CD4-positive, CD25-positive, alpha-beta regulatory T cell (primary cell): ENCODE results near the gene SRPK2. TPM values are rescaled to one million over a fixed set of nuclear protein-coding genes. Genes with fewer than 3 reads are reported as not detected.

ENCODE experiments used
- ATAC-seq, 2 donors: fragments of 150-1000 bp; cut with Tn5 transposase; one replicate each; pipeline ENCODE4 v1.10.0; 2021; ENCODE audit warnings: low read depth in 2 of 2, moderate number of reproducible peaks in 2 of 2, moderate library complexity in 1 of 2
- DNase-seq, 3 donors: peaks; one replicate each; pipeline versions ENCODE4 v3.0.0 to v3.0.0-alpha.2; 2012 to 2022; ENCODE audit warnings: mixed read lengths in 1 of 3
- H3K27ac ChIP-seq: one replicate; pipeline ENCODE4 v1.7.0; 2013; ENCODE audit warnings: mild to moderate bottlenecking, low read length; ENCODE audit not compliant: insufficient read depth, poor library complexity, severe bottlenecking
- H3K27me3 ChIP-seq: one replicate; pipeline ENCODE4 v1.7.0; 2013; ENCODE audit warnings: low read length; ENCODE audit not compliant: control insufficient read depth, insufficient read depth
- H3K36me3 ChIP-seq: one replicate; pipeline ENCODE4 v1.7.0; 2013; ENCODE audit warnings: mild to moderate bottlenecking, low read length, moderate library complexity; ENCODE audit not compliant: control insufficient read depth, insufficient read depth
- H3K4me1 ChIP-seq: 2 replicates; pipeline ENCODE4 v1.7.0; 2013; ENCODE audit warnings: mild to moderate bottlenecking, low read length; ENCODE audit not compliant: insufficient read depth, control insufficient read depth, poor library complexity, severe bottlenecking
- H3K4me3 ChIP-seq: one replicate; pipeline ENCODE4 v1.7.0; 2013; ENCODE audit warnings: low read depth, mild to moderate bottlenecking, low read length, moderate library complexity
- H3K9me3 ChIP-seq, 2 experiments: 1 replicate in 1 of 2; 2 replicates in 1 of 2; pipeline ENCODE4 v1.7.0; 2013; ENCODE audit warnings: low read length in 2 of 2, mild to moderate bottlenecking in 1 of 2, moderate library complexity in 1 of 2; ENCODE audit not compliant: control insufficient read depth in 2 of 2
- H3K27ac Mint-ChIP-seq, 3 donors: one replicate each; pipeline ENCODE4 v1.8.0; 2020 to 2022; ENCODE audit warnings: mild to moderate bottlenecking in 3 of 3, mixed read lengths in 3 of 3, moderate library complexity in 2 of 3
- H3K27me3 Mint-ChIP-seq: one replicate; pipeline ENCODE4 v1.8.0; 2022; ENCODE audit warnings: mild to moderate bottlenecking, mixed read lengths
- H3K36me3 Mint-ChIP-seq: one replicate; pipeline ENCODE4 v1.8.0; 2020; ENCODE audit warnings: mixed read lengths
- H3K4me1 Mint-ChIP-seq, 4 donors: one replicate each; pipeline ENCODE4 v1.8.0; 2020 to 2022; ENCODE audit warnings: mixed read lengths in 4 of 4, mild to moderate bottlenecking in 1 of 4
- H3K4me3 Mint-ChIP-seq, 4 donors: one replicate each; pipeline ENCODE4 v1.8.0; 2020 to 2022; ENCODE audit warnings: mild to moderate bottlenecking in 4 of 4, mixed read lengths in 4 of 4, moderate library complexity in 3 of 4
- H3K9me3 Mint-ChIP-seq, 7 donors: one replicate each; pipeline ENCODE4 v1.8.0; 2020 to 2022; ENCODE audit warnings: mixed read lengths in 7 of 7, mild to moderate bottlenecking in 3 of 7, moderate library complexity in 2 of 7
- polyA plus RNA-seq, 4 donors: library from polyadenylated mRNA; unstranded; fragments of 300-500 nt; fragmentation: Illumina TruSeq; gene quantifications; one replicate each; pipeline ENCODE4 v1.2.3, GENCODE V29; 2021
- total RNA-seq: library from RNA; stranded (reverse); gene quantifications from one replicate; pipeline ENCODE4 v1.2.3, GENCODE V29; 2022

SRPK2 gene
- total and polyA plus RNA-seq, 5 donors from 2014 or later = 50.3 to 77.2 (median 62.6) TPM

DNA sequence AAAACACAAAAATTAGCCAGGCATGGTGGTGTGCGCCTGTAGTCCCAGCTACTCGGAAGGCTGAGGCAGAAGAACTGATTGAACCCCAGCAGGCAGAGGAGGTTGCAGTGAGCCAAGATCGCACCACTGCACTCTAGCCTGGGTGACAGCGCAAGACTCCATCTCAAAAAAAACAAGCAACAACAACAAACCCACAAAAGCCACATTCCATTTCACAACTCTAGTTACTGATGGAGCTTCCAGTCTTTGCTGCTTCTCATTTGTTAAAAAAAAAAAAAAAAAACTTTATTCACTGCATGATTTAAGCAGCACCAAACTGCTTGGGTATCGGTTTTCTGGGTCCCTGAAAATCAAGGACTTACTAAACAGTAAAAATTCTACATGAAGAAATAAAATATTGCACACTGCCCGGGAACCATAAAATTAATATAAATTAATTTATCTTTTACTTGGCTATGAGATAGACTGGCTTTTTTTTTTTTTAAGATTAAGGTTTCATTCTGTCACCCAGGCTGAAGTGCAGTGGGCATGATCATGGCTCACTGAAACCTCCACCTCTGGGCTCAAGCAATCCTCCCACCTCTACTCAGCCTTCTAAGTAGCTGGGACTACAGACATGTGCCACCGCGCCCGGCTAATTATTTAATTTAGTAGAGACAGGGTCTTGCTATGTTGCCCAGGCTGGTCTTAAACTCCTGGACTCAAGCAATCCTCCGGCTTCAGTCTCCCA, 42.0 kb downstream of the SRPK2 start:
- H3K27me3 ChIP-seq = no peaks in the 10 kb centered on the region
- peaks cover 58% of the 10 kb centered on the region for H3K4me1 ChIP-seq
- H3K27ac ChIP-seq = no peak overlapping the region
- H3K9me3 ChIP-seq = no peaks in the 10 kb centered on the region
- H3K36me3 Mint-ChIP-seq = no peaks in the 10 kb centered on the region
- no peaks in the 10 kb centered on the region for H3K27me3 Mint-ChIP-seq
- peak overlapping the region in 3 of 4 donors; percentile 46 to 84 (median 65) for H3K4me3 Mint-ChIP-seq
- H3K9me3 Mint-ChIP-seq = no peaks in the 10 kb centered on the region
- peak overlapping the region; percentile 69 to 87 (median 71) for H3K27ac Mint-ChIP-seq
- peaks cover 29 to 80% (median 43%) of the 10 kb centered on the region in 4 donors for H3K4me1 Mint-ChIP-seq
- H3K4me3 ChIP-seq = no peak overlapping the region
- no peak for DNase-seq
- H3K36me3 ChIP-seq = no peaks in the 10 kb centered on the region
- ATAC-seq = no peak

DNA sequence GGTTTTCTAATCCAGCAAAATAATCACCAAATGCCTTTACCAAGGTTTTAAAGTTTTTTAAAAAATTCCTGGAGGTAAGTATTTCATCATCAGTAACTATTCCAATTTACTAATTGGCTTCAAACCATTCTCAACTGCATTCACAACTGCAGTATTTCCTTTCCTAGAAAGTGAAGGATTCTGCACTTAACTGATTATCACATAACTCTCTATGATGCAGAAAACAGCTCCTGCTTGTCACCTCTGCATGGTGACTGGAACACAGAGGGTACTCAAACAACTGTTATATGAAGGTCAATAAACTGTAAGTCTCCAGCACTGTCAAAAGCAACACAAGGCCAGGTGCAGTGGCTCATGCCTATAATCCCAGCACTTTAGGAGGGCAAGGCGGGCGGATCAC, 42.6 kb downstream of the SRPK2 start:
- no peaks in the 10 kb centered on the region for H3K36me3 ChIP-seq
- peak overlapping the region; percentile 41 for H3K4me3 ChIP-seq
- H3K4me1 ChIP-seq = peaks cover 52% of the 10 kb centered on the region
- no peak for ATAC-seq
- Mint-ChIP-seq H3K27me3 (no peaks in the 10 kb centered on the region), H3K9me3 (no peaks in the 10 kb centered on the region), H3K36me3 (no peaks in the 10 kb centered on the region), H3K27ac (peak overlapping the region; percentile 69 to 87 (median 71)), H3K4me3 (peak overlapping the region; percentile 46 to 84 (median 72)), H3K4me1 (peaks cover 29 to 77% (median 43%) of the 10 kb centered on the region in 4 donors)
- H3K9me3 ChIP-seq = no peaks in the 10 kb centered on the region
- H3K27me3 ChIP-seq = no peaks in the 10 kb centered on the region
- no peak overlapping the region for H3K27ac ChIP-seq
- DNase-seq = no peak

DNA sequence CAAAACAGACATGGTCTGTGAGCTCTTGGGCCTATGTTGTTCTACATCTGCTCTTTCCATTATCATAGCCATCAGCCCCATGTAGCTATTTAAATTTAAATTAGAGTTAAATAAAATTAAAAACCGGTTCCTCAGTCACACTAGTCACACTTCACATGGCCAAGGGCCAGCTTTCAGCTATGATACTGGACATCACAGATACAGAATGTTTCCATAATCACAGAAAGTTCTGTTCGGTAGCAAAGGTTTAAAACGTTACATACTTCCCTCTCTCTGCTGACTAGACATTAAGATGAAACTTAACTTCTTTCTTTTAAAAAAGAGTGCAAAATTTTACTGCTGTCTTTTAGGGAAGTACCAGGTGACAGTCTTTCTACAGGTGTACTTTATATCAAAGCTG, 43.0 kb downstream of the SRPK2 start:
- ATAC-seq (no peak), DNase-seq (no peak)
- H3K4me3 ChIP-seq = peak overlapping the region; percentile 41
- no peaks in the 10 kb centered on the region for H3K36me3 Mint-ChIP-seq
- no peaks in the 10 kb centered on the region for H3K27me3 ChIP-seq
- H3K27ac Mint-ChIP-seq = peak overlapping the region in 2 of 3 donors; percentile 71 to 87
- H3K4me1 Mint-ChIP-seq = peaks cover 29 to 77% (median 42%) of the 10 kb centered on the region in 4 donors
- H3K36me3 ChIP-seq = no peaks in the 10 kb centered on the region
- H3K9me3 ChIP-seq = no peaks in the 10 kb centered on the region
- no peaks in the 10 kb centered on the region for H3K9me3 Mint-ChIP-seq
- no peak overlapping the region for H3K27ac ChIP-seq
- peak overlapping the region; percentile 36 to 84 (median 72) for H3K4me3 Mint-ChIP-seq
- H3K4me1 ChIP-seq = peaks cover 48% of the 10 kb centered on the region
- H3K27me3 Mint-ChIP-seq = no peaks in the 10 kb centered on the region

DNA sequence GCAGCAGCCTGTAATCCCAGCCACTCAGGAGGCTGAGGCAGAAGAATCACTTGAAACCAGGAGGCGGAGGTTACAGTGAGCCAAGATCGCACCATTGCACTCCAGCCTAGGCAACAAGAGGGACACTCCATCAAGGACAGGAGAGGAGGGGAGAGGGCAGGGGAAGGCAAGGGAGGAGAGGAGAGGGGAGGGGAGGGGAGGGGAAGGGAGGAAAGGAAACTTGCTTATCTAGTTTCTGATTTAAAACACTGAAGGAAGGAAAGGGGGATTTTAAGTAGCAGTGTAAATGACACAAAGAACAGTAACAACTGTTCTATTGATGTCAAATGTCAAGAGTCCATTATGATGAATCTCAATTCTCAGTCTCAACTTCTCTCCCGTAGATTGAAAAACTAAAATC, 43.7 kb downstream of the SRPK2 start:
- Histone ChIP-seq H3K27ac (no peak overlapping the region), H3K36me3 (no peaks in the 10 kb centered on the region), H3K4me1 (peaks cover 40% of the 10 kb centered on the region), H3K9me3 (no peaks in the 10 kb centered on the region), H3K27me3 (no peaks in the 10 kb centered on the region), H3K4me3 (peak overlapping the region; percentile 41)
- H3K4me1 Mint-ChIP-seq = peaks cover 30 to 77% (median 42%) of the 10 kb centered on the region in 4 donors
- ATAC-seq (no peak), DNase-seq (no peak)
- no peaks in the 10 kb centered on the region for H3K9me3 Mint-ChIP-seq
- peak overlapping the region in 3 of 4 donors; percentile 24 to 73 (median 31) for H3K4me3 Mint-ChIP-seq
- H3K27ac Mint-ChIP-seq = peak overlapping the region in 1 of 3 donors; percentile 11
- H3K27me3 Mint-ChIP-seq = no peaks in the 10 kb centered on the region
- no peaks in the 10 kb centered on the region for H3K36me3 Mint-ChIP-seq

DNA sequence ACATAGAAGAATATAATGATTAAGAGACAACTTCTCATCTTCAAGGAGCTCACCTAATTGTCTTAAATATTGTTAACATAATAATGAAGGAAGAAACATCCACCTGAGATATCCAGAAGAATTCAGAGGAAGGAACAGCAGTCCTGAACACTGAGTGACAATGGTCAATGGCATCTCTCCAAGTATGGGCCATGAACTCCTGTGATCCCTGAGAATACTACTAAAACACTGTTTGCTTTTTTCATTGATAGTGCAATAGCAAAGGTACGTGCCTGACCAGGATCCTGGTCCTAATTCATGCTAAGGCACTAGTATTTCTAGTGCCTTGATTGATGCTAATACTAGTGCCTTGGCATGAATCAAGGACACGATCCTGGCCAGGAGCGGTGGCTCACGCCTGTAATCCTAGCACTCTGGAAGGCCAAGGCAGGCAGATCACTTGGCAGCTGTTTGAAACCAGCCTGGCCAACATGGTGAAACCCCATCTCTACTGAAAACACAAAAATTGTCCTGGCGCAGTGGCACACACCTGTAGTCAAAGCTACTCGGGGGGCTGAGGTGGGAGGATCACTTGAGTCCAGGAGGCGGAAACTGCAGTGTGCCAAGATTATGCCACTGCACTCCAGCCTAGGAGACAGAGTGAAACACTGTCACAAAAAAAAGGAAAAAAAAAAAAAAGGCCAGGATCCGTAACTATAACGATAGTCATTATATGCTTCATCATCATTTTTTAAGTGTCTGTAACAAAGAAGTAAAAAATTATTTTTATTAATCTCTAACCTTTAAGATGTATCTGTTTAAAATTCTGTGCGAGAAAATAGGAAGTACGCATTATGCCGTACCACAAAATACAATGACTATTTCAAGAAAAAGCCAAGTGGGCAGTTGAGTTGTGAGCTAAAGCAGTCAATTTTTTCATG, 49.1 kb downstream of the SRPK2 start:
- Histone ChIP-seq H3K9me3 (no peaks in the 10 kb centered on the region), H3K4me1 (peaks cover 14% of the 10 kb centered on the region), H3K27me3 (no peaks in the 10 kb centered on the region), H3K27ac (no peak overlapping the region), H3K4me3 (no peak overlapping the region), H3K36me3 (no peaks in the 10 kb centered on the region)
- peak overlapping the region in 1 of 4 donors; percentile 38 for H3K4me3 Mint-ChIP-seq
- peaks cover 25 to 49% (median 36%) of the 10 kb centered on the region in 4 donors for H3K4me1 Mint-ChIP-seq
- H3K27ac Mint-ChIP-seq = peak overlapping the region; percentile 17 to 77 (median 43)
- H3K36me3 Mint-ChIP-seq = no peaks in the 10 kb centered on the region
- ATAC-seq (no peak), DNase-seq (no peak)
- H3K9me3 Mint-ChIP-seq = no peaks in the 10 kb centered on the region
- no peaks in the 10 kb centered on the region for H3K27me3 Mint-ChIP-seq

DNA sequence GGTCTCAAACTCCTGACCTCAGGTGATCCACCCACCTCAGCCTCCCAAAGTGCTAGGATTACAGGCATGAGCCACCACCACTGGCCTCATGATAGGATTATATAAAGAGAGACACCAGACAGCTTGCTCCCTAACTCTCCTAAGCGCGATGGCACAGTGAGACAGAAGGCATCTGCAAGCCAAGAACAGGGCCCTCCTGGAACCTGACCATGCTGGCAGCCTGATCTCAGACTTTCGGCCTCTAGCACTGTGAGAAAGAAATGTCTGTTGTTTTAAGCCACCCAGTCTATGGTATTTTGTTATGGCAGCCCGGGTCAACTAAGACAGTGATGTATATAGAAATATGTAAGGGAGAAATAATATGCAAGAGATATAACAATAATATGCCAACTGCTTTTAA, 51.2 kb downstream of the SRPK2 start:
- peaks cover 1% of the 10 kb centered on the region for H3K4me1 ChIP-seq
- Mint-ChIP-seq H3K27ac (peak overlapping the region in 1 of 3 donors; percentile 9), H3K27me3 (no peaks in the 10 kb centered on the region), H3K36me3 (no peaks in the 10 kb centered on the region), H3K4me1 (peaks cover 22 to 32% (median 27%) of the 10 kb centered on the region in 4 donors), H3K9me3 (no peaks in the 10 kb centered on the region), H3K4me3 (no peak overlapping the region)
- no peaks in the 10 kb centered on the region for H3K27me3 ChIP-seq
- no peak overlapping the region for H3K27ac ChIP-seq
- H3K4me3 ChIP-seq = no peak overlapping the region
- DNase-seq (no peak), ATAC-seq (no peak)
- no peaks in the 10 kb centered on the region for H3K36me3 ChIP-seq
- H3K9me3 ChIP-seq = no peaks in the 10 kb centered on the region

DNA sequence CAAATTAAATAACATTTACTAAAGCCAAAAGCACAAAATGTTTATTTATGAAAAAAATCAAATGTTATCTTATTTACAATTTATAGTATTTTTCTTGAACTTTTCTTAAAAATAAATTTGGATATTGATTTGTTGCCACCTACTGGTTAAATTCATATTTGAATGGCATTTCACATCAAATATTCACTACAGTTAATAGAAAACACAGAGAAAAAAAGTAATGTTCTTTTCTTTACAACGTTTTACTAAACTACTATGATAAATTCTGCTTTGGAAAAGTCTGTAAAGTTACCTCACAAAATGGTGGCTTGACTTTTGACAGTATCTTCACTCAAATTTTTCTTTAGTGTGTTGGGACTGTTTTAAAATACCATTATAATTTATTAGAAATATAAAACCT, 52.7 kb downstream of the SRPK2 start:
- H3K27me3 ChIP-seq = no peaks in the 10 kb centered on the region
- no peaks in the 10 kb centered on the region for H3K27me3 Mint-ChIP-seq
- no peak for ATAC-seq
- H3K4me3 ChIP-seq = no peak overlapping the region
- H3K27ac Mint-ChIP-seq = no peak overlapping the region
- H3K27ac ChIP-seq = no peak overlapping the region
- H3K4me1 Mint-ChIP-seq = peaks cover 28 to 42% (median 35%) of the 10 kb centered on the region in 4 donors
- no peaks in the 10 kb centered on the region for H3K4me1 ChIP-seq
- H3K9me3 Mint-ChIP-seq = no peaks in the 10 kb centered on the region
- no peaks in the 10 kb centered on the region for H3K36me3 ChIP-seq
- no peak overlapping the region for H3K4me3 Mint-ChIP-seq
- no peaks in the 10 kb centered on the region for H3K36me3 Mint-ChIP-seq
- no peaks in the 10 kb centered on the region for H3K9me3 ChIP-seq
- DNase-seq = peak in 2 of 3 donors; percentile 37 to 61
